ENCODE measurements around the gene SPIRE2. TPM values are rescaled to one million over a fixed set of nuclear protein-coding genes. Genes with fewer than 3 reads are reported as not detected.

SPIRE2 gene
- total and polyA plus RNA-seq, 2 experiments from 2014 or later, result 0.55 to 3.6 TPM

DNA sequence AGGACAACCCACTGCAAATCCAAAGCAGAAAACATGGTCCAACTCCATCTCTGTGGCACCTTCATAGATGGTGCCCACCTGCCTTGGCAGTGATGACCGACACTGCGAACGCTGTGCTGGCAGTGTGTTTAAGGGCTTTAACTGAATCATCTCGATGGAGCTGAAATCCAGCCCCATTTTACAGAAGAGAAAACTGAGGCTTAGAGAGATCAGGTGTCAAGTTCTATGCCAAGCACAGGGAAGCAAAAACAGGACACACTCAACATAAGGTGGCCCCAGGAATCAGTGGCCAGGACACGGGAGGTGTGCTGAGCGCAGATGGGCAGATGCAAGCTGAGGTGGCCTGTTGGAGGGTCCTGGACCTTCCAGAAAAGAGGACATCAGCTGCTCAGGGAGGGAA lies 34.5 kb downstream of the SPIRE2 start:
- Histone ChIP-seq H3K4me1 (ENCODE audit: insufficient read depth) (peaks cover 11% of the 10 kb centered on the region), H3K27ac (no peak overlapping the region), H3F3A (ENCODE audit: insufficient read depth) (peaks cover 14% of the 10 kb centered on the region; the same call in 1 of the 2 replicates), H4K20me1 (ENCODE audit: insufficient read depth) (no peaks in the 10 kb centered on the region), H2AFZ (no peak overlapping the region), H3K4me2 (ENCODE audit: unreplicated experiment) (no peak overlapping the region), H3K9ac (no peak overlapping the region), H3K27me3 (replicated peaks; ENCODE audit: insufficient read depth) (no peaks in the 10 kb centered on the region), H3K79me2 (ENCODE audit: insufficient read depth) (no peaks in the 10 kb centered on the region), H3K9me2 (ENCODE audit: insufficient read depth) (no peaks in the 10 kb centered on the region), H3K36me3 (ENCODE audit: low read depth) (no peaks in the 10 kb centered on the region), H3K4me3 (no peak overlapping the region), H3K9me3 (ENCODE audit: low read depth) (no peaks in the 10 kb centered on the region)
- TF ChIP-seq EZH2 (IDR thresholded peaks at IDR 0.05; ENCODE audit: insufficient read depth, poor library complexity, severe bottlenecking) (no peak), EZH2phosphoT487 (IDR thresholded peaks at IDR 0.05; ENCODE audit: insufficient read depth, low read depth) (no peak)
- in situ Hi-C loops (cut with MboI), result no loop called here
- no peak for DNase-seq
- 97 to 98% methylated on average over 6 of the region's 6 CpGs for WGBS, 2 experiments (ENCODE audit: low coverage in 1 of 2, low lambda C conversion rate in 2 of 2, missing lambda C conversion rate in 2 of 2)

DNA sequence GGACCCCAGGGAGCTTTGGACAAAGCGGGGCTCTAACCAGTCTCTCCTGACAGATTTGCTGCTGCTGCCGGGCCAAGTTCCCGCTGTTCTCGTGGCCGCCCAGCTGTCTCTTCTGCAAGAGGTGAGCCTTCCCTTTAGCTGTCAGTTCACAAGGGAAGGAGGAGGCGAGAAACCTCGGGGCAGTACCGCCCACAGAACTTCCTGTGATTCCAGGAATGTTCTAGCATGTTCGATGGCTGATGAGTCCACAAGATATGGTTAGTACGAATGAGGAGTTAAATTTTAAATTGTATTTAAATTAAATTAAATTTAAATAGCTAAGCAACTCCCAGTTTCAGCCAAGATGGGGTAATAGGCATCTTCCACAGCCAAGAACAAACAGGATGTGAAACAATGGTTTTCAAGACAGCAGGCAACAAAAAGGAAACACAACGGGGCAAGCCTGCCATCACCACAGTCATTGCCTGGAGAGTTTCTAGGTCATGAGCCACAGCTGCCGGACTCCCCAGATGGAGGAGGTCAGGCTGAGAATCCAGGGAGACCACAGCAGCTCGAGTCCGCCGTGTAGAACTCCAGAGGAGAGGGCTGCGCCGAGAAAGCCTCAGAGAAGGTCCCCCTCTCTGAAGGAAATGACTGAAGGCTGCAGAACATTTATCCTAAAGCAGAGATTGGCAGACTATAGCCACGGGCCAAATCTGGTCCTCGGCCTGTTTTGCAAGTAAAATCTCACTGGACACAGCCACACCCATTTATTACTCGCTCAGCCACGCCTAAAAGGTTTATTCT lies 35.7 kb downstream of the SPIRE2 start:
- Histone ChIP-seq H3K27me3 (replicated peaks; ENCODE audit: insufficient read depth) (no peaks in the 10 kb centered on the region), H3K9me3 (ENCODE audit: low read depth) (no peaks in the 10 kb centered on the region), H3K4me1 (ENCODE audit: insufficient read depth) (peaks cover 11% of the 10 kb centered on the region), H3F3A (ENCODE audit: insufficient read depth) (peaks cover 14% of the 10 kb centered on the region; the same call in 1 of the 2 replicates), H3K79me2 (ENCODE audit: insufficient read depth) (no peaks in the 10 kb centered on the region), H3K9ac (no peak overlapping the region), H3K4me2 (ENCODE audit: unreplicated experiment) (no peak overlapping the region), H3K36me3 (ENCODE audit: low read depth) (no peaks in the 10 kb centered on the region), H3K9me2 (ENCODE audit: insufficient read depth) (no peaks in the 10 kb centered on the region), H3K27ac (no peak overlapping the region), H4K20me1 (ENCODE audit: insufficient read depth) (no peaks in the 10 kb centered on the region), H2AFZ (no peak overlapping the region), H3K4me3 (no peak overlapping the region)
- TF ChIP-seq EZH2phosphoT487 (IDR thresholded peaks at IDR 0.05; ENCODE audit: insufficient read depth, low read depth), result no peak
- TF ChIP-seq EZH2 (IDR thresholded peaks at IDR 0.05; ENCODE audit: insufficient read depth, poor library complexity, severe bottlenecking), result no peak
- in situ Hi-C loops (cut with MboI), result no loop called here
- DNase-seq, result peak; percentile 25
- 80 to 84% methylated on average over 21 of the region's 21 CpGs for WGBS, 2 experiments (ENCODE audit: low coverage in 1 of 2, low lambda C conversion rate in 2 of 2, missing lambda C conversion rate in 2 of 2)

DNA sequence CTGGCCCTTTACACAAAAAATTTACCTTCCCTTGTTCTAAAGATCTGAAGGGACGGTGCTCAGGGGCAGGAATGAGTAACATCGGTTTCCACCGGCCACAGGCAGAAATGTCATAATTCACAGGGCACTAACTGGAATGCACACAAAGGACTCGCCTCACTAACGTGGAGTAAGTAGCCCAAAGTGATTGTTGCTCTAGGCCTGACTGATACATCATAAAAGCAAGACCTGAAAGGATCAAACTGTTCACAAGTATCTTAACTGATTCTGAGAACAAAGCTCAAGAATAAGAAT lies 36.2 kb downstream of the SPIRE2 start:
- no peaks in the 10 kb centered on the region for H3K36me3 ChIP-seq (ENCODE audit: low read depth)
- H3K4me3 ChIP-seq, result no peak overlapping the region
- TF ChIP-seq EZH2phosphoT487 (IDR thresholded peaks at IDR 0.05; ENCODE audit: insufficient read depth, low read depth), result no peak
- no peak for TF ChIP-seq EZH2 (IDR thresholded peaks at IDR 0.05; ENCODE audit: insufficient read depth, poor library complexity, severe bottlenecking)
- H3K9ac ChIP-seq, result no peak overlapping the region
- no peaks in the 10 kb centered on the region for H3K79me2 ChIP-seq (ENCODE audit: insufficient read depth)
- no peaks in the 10 kb centered on the region for H3K9me2 ChIP-seq (ENCODE audit: insufficient read depth)
- H3F3A ChIP-seq (ENCODE audit: insufficient read depth), result peaks cover 14% of the 10 kb centered on the region; the same call in 1 of the 2 replicates
- H3K27me3 ChIP-seq (replicated peaks; ENCODE audit: insufficient read depth), result no peaks in the 10 kb centered on the region
- no peak overlapping the region for H3K4me2 ChIP-seq (ENCODE audit: unreplicated experiment)
- H3K4me1 ChIP-seq (ENCODE audit: insufficient read depth), result peaks cover 11% of the 10 kb centered on the region
- H3K27ac ChIP-seq, result no peak overlapping the region
- no peaks in the 10 kb centered on the region for H4K20me1 ChIP-seq (ENCODE audit: insufficient read depth)
- 71 to 80% methylated on average over 5 of the region's 5 CpGs for whole genome bisulfite sequencing, 2 experiments (ENCODE audit: low coverage in 1 of 2, low lambda C conversion rate in 2 of 2, missing lambda C conversion rate in 2 of 2)
- H2AFZ ChIP-seq, result no peak overlapping the region
- in situ Hi-C loops (cut with MboI), result no loop called here
- H3K9me3 ChIP-seq (ENCODE audit: low read depth), result no peaks in the 10 kb centered on the region
- DNase-seq, result peak; percentile 32

DNA sequence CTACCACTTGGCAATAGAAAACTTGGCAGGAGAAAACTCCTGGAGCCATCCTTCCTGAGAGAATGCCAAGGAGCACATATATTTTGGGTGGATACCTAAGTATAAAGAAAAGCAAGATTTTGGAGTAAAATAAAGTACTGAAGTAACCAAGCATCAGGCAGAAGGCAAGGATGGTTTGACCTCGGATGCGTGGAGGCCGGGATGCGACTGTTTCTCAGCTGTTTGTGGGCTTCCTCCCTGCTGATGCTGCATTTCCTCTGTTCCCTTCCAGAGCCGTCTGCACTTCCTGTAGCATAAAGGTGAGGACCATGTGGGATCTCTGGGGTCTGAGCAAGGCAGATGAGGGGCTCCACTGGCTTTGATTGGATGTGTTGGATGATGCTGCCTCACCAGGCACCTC lies 39.6 kb downstream of the SPIRE2 start:
- no peak overlapping the region for H3K9ac ChIP-seq
- no peaks in the 10 kb centered on the region for H3K27me3 ChIP-seq (replicated peaks; ENCODE audit: insufficient read depth)
- no peak overlapping the region for H3K27ac ChIP-seq
- no peaks in the 10 kb centered on the region for H3K9me3 ChIP-seq (ENCODE audit: low read depth)
- H2AFZ ChIP-seq, result no peak overlapping the region
- peaks cover 14% of the 10 kb centered on the region for H3K79me2 ChIP-seq (ENCODE audit: insufficient read depth)
- no peaks in the 10 kb centered on the region for H3K36me3 ChIP-seq (ENCODE audit: low read depth)
- no peak for TF ChIP-seq EZH2phosphoT487 (IDR thresholded peaks at IDR 0.05; ENCODE audit: insufficient read depth, low read depth)
- no peak for TF ChIP-seq EZH2 (IDR thresholded peaks at IDR 0.05; ENCODE audit: insufficient read depth, poor library complexity, severe bottlenecking)
- peak; percentile 17 for DNase-seq
- 96 to 99% methylated on average over 5 of the region's 5 CpGs for WGBS, 2 experiments (ENCODE audit: low coverage in 1 of 2, low lambda C conversion rate in 2 of 2, missing lambda C conversion rate in 2 of 2)
- no peaks in the 10 kb centered on the region for H4K20me1 ChIP-seq (ENCODE audit: insufficient read depth)
- H3K9me2 ChIP-seq (ENCODE audit: insufficient read depth), result no peaks in the 10 kb centered on the region
- no peak overlapping the region for H3K4me2 ChIP-seq (ENCODE audit: unreplicated experiment)
- H3K4me3 ChIP-seq, result no peak overlapping the region
- H3K4me1 ChIP-seq (ENCODE audit: insufficient read depth), result peaks cover 17% of the 10 kb centered on the region
- in situ Hi-C loops (cut with MboI), result no loop called here
- H3F3A ChIP-seq (ENCODE audit: insufficient read depth), result peaks cover 14% of the 10 kb centered on the region; the same call in 1 of the 2 replicates
